ENCODE measurements around the gene RAB27A. TPM values are rescaled to one million over a fixed set of nuclear protein-coding genes. Genes with fewer than 3 reads are reported as not detected.

Gene RAB27A
- total and polyA plus RNA-seq, 9 of the 15 experiments (the other 6 are each of a cell fraction or from before 2014, with no cell fraction given) = 31.5 to 171 (median 80.4) TPM

GRCh38 chr15:55256281-55257011 lies 33.2 kb downstream of the RAB27A start:
- H3K27ac ChIP-seq (ENCODE audit: extremely low read depth, low read depth, low read length) = peak overlapping the region; percentile 15; the same call in 2 of the 3 replicates
- ATAC-seq (peak; percentile 9), DNase-seq (ENCODE audit: extremely low read depth in 1 of 4, low spot score in 3 of 4) (no peak), FAIRE-seq (no peak)
- in situ Hi-C loops (cut with MboI) = no loop called here
- H3K4me2 ChIP-seq (ENCODE audit: insufficient read depth, low read length) = no peak overlapping the region
- peaks cover 21% of the 10 kb centered on the region for H3K36me3 ChIP-seq (ENCODE audit: control insufficient read depth, insufficient read depth, low read length)
- no peak overlapping the region for H3K9ac ChIP-seq (ENCODE audit: insufficient read depth in 1 of 2, low read depth in 2 of 2, low read length in 2 of 2)
- intact Hi-C loops (cut with micrococcal nuclease) = no loop called here
- H3K4me1 ChIP-seq (replicated peaks in 1 of 2; ENCODE audit: control insufficient read depth in 2 of 2, insufficient read depth in 2 of 2, low read length in 2 of 2) = peaks cover 3 to 43% of the 10 kb centered on the region in 2 experiments; a peak in 3 of 5 replicates
- POLR2A ChIA-PET = interaction anchor here (0.6 to 1.3 kb wide), 4 partner anchors 14 to 1102 kb away, joined by 3 read pairs; partner anchors contain the start of gene RSL24D1
- H3K9me3 ChIP-seq (replicated peaks; ENCODE audit: control insufficient read depth, insufficient read depth, low read depth, low read length) = no peaks in the 10 kb centered on the region
- peaks cover 59% of the 10 kb centered on the region for H3K79me2 ChIP-seq (ENCODE audit: control insufficient read depth, insufficient read depth, low read length)
- no peaks in the 10 kb centered on the region for H3K27me3 ChIP-seq (ENCODE audit: control insufficient read depth in 2 of 2, insufficient read depth in 2 of 2, low read length in 2 of 2)
- no peak overlapping the region for H2AFZ ChIP-seq (ENCODE audit: low read depth, low read length)
- no peak overlapping the region for H3K4me3 ChIP-seq
- CTCF ChIA-PET (ENCODE audit: low intra/inter-chr PET ratio) = no interaction called here
- H4K20me1 ChIP-seq (replicated peaks; ENCODE audit: control insufficient read depth, insufficient read depth, low read length) = no peaks in the 10 kb centered on the region
- TF ChIP-seq NR2C1 (IDR thresholded peaks at IDR 0.05) (peak; percentile 82), NR2C1 (tag; IDR thresholded peaks at IDR 0.05) (peak; percentile 88), KDM1A (IDR thresholded peaks at IDR 0.05) (0 out of 4 replicates have a peak, but pooled peaks of 1 of the 2 experiments have one; percentile 8), NR2C2 (CRISPR knock-in tag; IDR thresholded peaks at IDR 0.05) (peak; percentile 54; the same call in 1 of the 2 replicates), NR2C2 (tag; IDR thresholded peaks at IDR 0.05) (peak; percentile 66), RAD21 (CRISPR knock-in tag; conservative IDR thresholded peaks at IDR 0.05 in 1 of 2, IDR thresholded peaks at IDR 0.05 in 1 of 2) (0 out of 4 replicates have a peak, but pooled peaks of 1 of the 2 experiments have one; percentile 31), YY1 (IDR thresholded peaks at IDR 0.05; ENCODE audit: borderline replicate concordance in 1 of 3, control insufficient read depth in 1 of 3, extremely low read depth in 1 of 3, insufficient read depth in 3 of 3, insufficient read length in 1 of 3, insufficient replicate concordance in 2 of 3, low read depth in 1 of 3, low read length in 2 of 3) (no peak), KAT8 (IDR thresholded peaks at IDR 0.05; ENCODE audit: low read depth) (no peak)
- WGBS (ENCODE audit: insufficient coverage, low coverage, missing lambda C conversion rate) = 54% methylated on average over 3 of the region's 4 CpGs
- BruUV-seq (replicated peaks) = no TSS peak
- H3K9me1 ChIP-seq (ENCODE audit: control insufficient read depth, insufficient read depth, low read length) = no peaks in the 10 kb centered on the region
